ENCODE data around the gene RXRG.

The RXRG gene

DNA sequence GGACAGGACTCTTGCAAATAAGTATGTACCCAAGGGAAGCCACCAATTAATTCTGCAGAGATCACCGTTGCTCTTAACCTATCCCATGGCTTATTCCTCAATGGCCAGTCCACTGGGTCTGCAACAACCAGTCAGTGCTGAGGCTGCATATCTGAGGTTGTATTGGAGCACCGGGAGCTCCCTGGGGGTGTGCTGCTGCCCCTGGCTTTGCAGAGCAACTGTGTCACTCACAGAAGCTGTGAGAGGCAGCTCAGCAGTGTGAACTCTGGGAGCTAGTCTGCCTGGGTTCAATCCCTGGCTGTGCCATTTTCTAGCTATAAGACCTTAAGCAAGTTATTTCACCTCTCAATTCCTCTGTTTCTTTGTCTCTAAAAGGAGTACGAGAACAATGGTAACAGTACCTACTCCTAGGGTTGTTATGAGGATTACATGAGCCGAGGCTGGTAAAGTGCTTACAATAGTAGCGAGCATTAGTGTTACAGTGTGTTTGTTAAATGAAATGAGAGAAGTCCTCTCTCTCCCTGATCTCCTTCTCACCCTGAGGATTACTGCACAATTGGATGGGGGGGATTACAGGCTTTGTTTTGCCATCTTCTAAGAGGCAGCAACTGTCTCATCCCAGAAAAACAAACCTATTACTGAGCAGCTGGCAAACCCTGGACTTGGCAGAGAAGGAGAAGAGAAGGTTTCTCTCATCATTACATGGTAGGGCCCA lies 3.6 kb downstream of the RXRG start:
- TF ChIP-seq CTCF (IDR thresholded peaks at IDR 0.05; ENCODE audit: insufficient read depth, missing control alignments): no peak
- DNase-seq (ENCODE audit: insufficient read length, low spot score) (peak; percentile 54), FAIRE-seq (peak; percentile 100)

GRCh38 chr1:165439330-165439729 lies 5.6 kb downstream of the RXRG start:
- DNase-seq (ENCODE audit: insufficient read length, low spot score): no peak
- no peak for FAIRE-seq
- TF ChIP-seq CTCF (IDR thresholded peaks at IDR 0.05; ENCODE audit: insufficient read depth, missing control alignments): no peak

GRCh38 chr1:165436994-165437393 lies 7.9 kb downstream of the RXRG start:
- DNase-seq (ENCODE audit: insufficient read length, low spot score) (no peak), FAIRE-seq (no peak)
- TF ChIP-seq CTCF (IDR thresholded peaks at IDR 0.05; ENCODE audit: insufficient read depth, missing control alignments): no peak

GRCh38 chr1:165435801-165436200 lies 9.1 kb downstream of the RXRG start:
- DNase-seq (ENCODE audit: insufficient read length, low spot score) (no peak), FAIRE-seq (peak; percentile 73)
- no peak for TF ChIP-seq CTCF (IDR thresholded peaks at IDR 0.05; ENCODE audit: insufficient read depth, missing control alignments)

GRCh38 chr1:165434281-165434680 lies 10.6 kb downstream of the RXRG start:
- FAIRE-seq (peak; percentile 38), DNase-seq (ENCODE audit: insufficient read length, low spot score) (no peak)
- TF ChIP-seq CTCF (IDR thresholded peaks at IDR 0.05; ENCODE audit: insufficient read depth, missing control alignments): no peak

- FAIRE-seq (no peak), DNase-seq (ENCODE audit: insufficient read length, low spot score) (no peak)
Observed at GRCh38 chr1:165431079-165431478, 13.8 kb downstream of the RXRG start.

More at GRCh38 chr1:165431079-165431478, 13.8 kb downstream of the RXRG start:
- no peak for TF ChIP-seq CTCF (IDR thresholded peaks at IDR 0.05; ENCODE audit: insufficient read depth, missing control alignments)

All from D721Med (cell line).